Testis (tissue), 3 donors: ENCODE measurements around the gene TRIM8. TPM values are rescaled to one million over a fixed set of nuclear protein-coding genes. Genes with fewer than 3 reads are reported as not detected.
"Not testable (repeated sequence)": the region's sequence is repeated elsewhere in the genome, so short reads cannot be mapped to it uniquely, and the experiment has no call there.

Experiments used
- DNase-seq: peaks from one replicate; pipeline ENCODE4 v3.0.0-alpha.2; 2019
- H3K27ac ChIP-seq, 2 donors: fragments of 200-600 bp; sonication (generic); one replicate each; pipeline ENCODE4 v1.5.1; 2019
- H3K27me3 ChIP-seq: fragments of 200-600 bp; sonication (generic); one replicate; pipeline ENCODE4 v1.5.1; 2019
- H3K36me3 ChIP-seq: fragments of 200-600 bp; sonication (generic); one replicate; pipeline ENCODE4 v1.5.1; 2017; ENCODE audit warnings: low read depth; ENCODE audit errors: missing control alignments
- H3K4me1 ChIP-seq: fragments of 200-600 bp; sonication (generic); one replicate; pipeline ENCODE4 v1.5.1; 2019
- H3K4me3 ChIP-seq, 2 donors: fragments of 200-600 bp; sonication (generic); one replicate each; pipeline ENCODE4 v1.5.1; 2017 to 2019
- H3K9me3 ChIP-seq: fragments of 200-600 bp; sonication (generic); one replicate; pipeline ENCODE4 v1.5.1; 2017
- POLR2A ChIP-seq: fragments of 450-650 bp; IDR thresholded peaks from one replicate; pipeline ENCODE4 v1.6.1; 2017; ENCODE audit warnings: antibody characterized with exemption, mild to moderate bottlenecking, moderate library complexity
- WGBS, 2 donors: methylation state at CpG; one replicate each; pipeline ENCODE4 v1.1.5; 2018; 5-methylcytosine and 5-hydroxymethylcytosine counted together
- intact Hi-C: fragments of 100-400 bp; cut with DNase I; formaldehyde crosslinking; loops from one replicate; pipeline ENCODE4 v1.15.1; 2023; ENCODE audit warnings: low total_unique reads
- polyA plus RNA-seq: library from polyadenylated mRNA; stranded (reverse); fragments of 350-450 nt; fragmentation: Illumina TruSeq; extraction: RNeasy Lipid Tissue Mini Kit (QIAGEN cat#74804); gene quantifications from one replicate; pipeline ENCODE4 v1.2.3, GENCODE V29; 2014; ENCODE audit warnings: low read depth, low replicate concordance; ENCODE audit not compliant: insufficient read depth
- total RNA-seq, 2 donors: library from RNA; depleted of rRNA; stranded (reverse); fragments of >200 nt; gene quantifications; one replicate each; pipeline ENCODE4 v1.2.3, GENCODE V29; 2016
- TF ChIP-seq, protein P1 (sequence below), 3 experiments: fragments of 450-650 bp in 2 of 3; fragments of 200-600 bp in 1 of 3; sonication (generic) in 1 of 3; IDR thresholded peaks; one replicate each; pipeline ENCODE4 v1.5.1; 2016 to 2019; ENCODE audit warnings: antibody characterized with exemption in 3 of 3, mild to moderate bottlenecking in 2 of 3, moderate library complexity in 1 of 3

The TRIM8 gene
- total and polyA plus RNA-seq, 3 donors from 2014 or later, result 69.8 to 170 (median 114) TPM

DNA sequence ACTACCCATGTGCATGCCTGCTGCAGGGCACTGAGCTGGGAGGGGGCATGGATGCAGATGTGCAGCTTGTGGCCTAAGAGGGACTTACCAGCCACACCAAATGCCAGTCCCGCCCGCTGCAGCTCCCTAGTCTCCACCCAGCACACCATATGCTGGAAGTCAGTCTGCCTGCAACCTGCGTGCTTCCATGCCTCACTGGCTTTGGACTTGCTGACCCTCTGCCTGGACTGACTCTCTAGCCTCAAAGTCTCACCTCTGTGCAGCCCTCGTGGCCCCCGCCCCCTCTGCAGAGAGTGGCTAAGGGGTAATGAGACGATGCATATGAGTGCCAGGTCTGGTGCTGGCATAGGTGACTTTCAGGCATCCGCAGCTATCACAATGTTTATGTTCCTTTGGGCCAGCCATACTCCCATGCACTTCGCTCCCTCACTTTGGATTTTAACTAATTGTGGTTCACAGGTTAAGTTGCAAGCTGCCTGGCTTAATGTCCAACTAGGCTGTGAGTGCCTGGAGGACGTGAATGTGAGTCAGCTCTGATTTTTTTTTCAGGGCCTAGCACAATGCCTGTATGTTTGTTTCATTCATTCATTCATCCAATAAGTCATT, 21.7 kb downstream of the TRIM8 start:
- Histone ChIP-seq H3K4me3 (no peak overlapping the region), H3K4me1 (peaks cover 8% of the 10 kb centered on the region), H3K27ac (no peak overlapping the region), H3K9me3 (no peaks in the 10 kb centered on the region), H3K27me3 (no peaks in the 10 kb centered on the region), H3K36me3 (no peaks in the 10 kb centered on the region)
- DNase-seq, result no peak
- TF ChIP-seq, protein P1, sequence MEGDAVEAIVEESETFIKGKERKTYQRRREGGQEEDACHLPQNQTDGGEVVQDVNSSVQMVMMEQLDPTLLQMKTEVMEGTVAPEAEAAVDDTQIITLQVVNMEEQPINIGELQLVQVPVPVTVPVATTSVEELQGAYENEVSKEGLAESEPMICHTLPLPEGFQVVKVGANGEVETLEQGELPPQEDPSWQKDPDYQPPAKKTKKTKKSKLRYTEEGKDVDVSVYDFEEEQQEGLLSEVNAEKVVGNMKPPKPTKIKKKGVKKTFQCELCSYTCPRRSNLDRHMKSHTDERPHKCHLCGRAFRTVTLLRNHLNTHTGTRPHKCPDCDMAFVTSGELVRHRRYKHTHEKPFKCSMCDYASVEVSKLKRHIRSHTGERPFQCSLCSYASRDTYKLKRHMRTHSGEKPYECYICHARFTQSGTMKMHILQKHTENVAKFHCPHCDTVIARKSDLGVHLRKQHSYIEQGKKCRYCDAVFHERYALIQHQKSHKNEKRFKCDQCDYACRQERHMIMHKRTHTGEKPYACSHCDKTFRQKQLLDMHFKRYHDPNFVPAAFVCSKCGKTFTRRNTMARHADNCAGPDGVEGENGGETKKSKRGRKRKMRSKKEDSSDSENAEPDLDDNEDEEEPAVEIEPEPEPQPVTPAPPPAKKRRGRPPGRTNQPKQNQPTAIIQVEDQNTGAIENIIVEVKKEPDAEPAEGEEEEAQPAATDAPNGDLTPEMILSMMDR (IDR thresholded peaks at IDR 0.05), result no peak
- TF ChIP-seq POLR2A, result no peak
- intact Hi-C loops, result no loop called here
- WGBS, 2 donors, result 88 to 89% methylated on average over 9 of the region's 9 CpGs

DNA sequence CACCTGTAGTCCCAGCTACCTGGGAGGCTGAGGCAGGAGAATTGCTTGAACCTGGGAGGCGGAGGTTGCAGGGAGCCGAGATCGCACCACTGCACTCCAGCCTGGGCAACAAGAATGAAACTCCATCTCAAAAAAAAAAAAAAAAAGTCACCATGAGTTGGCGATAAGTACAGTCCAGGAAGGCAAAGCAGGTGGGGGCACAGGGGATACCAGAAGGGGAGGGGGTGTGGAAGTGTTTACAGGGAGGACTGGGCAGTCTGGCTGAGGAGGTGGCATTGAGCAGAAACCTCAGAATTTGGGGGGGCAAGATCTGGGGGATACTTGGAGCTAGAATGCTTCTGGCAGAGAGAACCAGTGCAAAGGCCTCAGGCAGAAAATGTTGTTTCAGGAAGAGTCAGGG, 23.1 kb downstream of the TRIM8 start:
- WGBS, 2 donors, result 92 to 93% methylated on average over 4 of the region's 4 CpGs
- H3K36me3 ChIP-seq, H3K27ac ChIP-seq, H3K4me1 ChIP-seq, DNase-seq, H3K9me3 ChIP-seq, intact Hi-C loops, H3K27me3 ChIP-seq, H3K4me3 ChIP-seq: not testable (repeated sequence)

GRCh38 chr10:102668326-102669107, 24.2 kb downstream of the TRIM8 start:
- Histone ChIP-seq H3K4me1 (peaks cover 17% of the 10 kb centered on the region), H3K27me3 (no peaks in the 10 kb centered on the region), H3K36me3 (no peaks in the 10 kb centered on the region), H3K4me3 (no peak overlapping the region), H3K27ac (no peak overlapping the region), H3K9me3 (no peaks in the 10 kb centered on the region)
- WGBS, 2 donors, result 92 to 95% methylated on average over 6 to 10 of the region's 10 CpGs
- DNase-seq, result no peak
- TF ChIP-seq, protein P1 (IDR thresholded peaks at IDR 0.05), result no peak
- no peak for TF ChIP-seq POLR2A
- intact Hi-C loops, result no loop called here

- intact Hi-C loops, result no loop called here
- no peak overlapping the region for H3K27ac ChIP-seq
- DNase-seq, result no peak
Observed at GRCh38 chr10:102669206-102670064, 25.2 kb downstream of the TRIM8 start.

More at GRCh38 chr10:102669206-102670064, 25.2 kb downstream of the TRIM8 start:
- Histone ChIP-seq H3K36me3 (no peaks in the 10 kb centered on the region), H3K9me3 (no peaks in the 10 kb centered on the region), H3K27me3 (no peaks in the 10 kb centered on the region), H3K4me3 (no peak overlapping the region), H3K4me1 (peaks cover 26% of the 10 kb centered on the region)
- TF ChIP-seq, protein P1 (IDR thresholded peaks at IDR 0.05), result peak in 1 of 3 experiments; percentile 41
- TF ChIP-seq POLR2A, result no peak
- WGBS, 2 donors, result 56 to 78% methylated on average over 5 to 7 of the region's 7 CpGs
